ENCODE data around the gene CD79B.

GRCh38 chr17:63973930-63974593 is 41.9 kb upstream of the CD79B start:
- TF ChIP-seq POLR2AphosphoS5 (IDR thresholded peaks at IDR 0.05) (no peak), CTCF (IDR thresholded peaks at IDR 0.05) (no peak)

All from sigmoid colon (tissue), 4 donors.